Activated naive CD8-positive, alpha-beta T cell treated with anti-CD3 and anti-CD28 coated beads, Interleukin-2, amount 50 U/mL, for 16 hours (primary cell): ENCODE measurements around the gene HLA-G.
A peak's percentile ranks its signal among the peaks of the same experiment; 100 is the strongest.

ENCODE experiments used
- DNase-seq: peaks from one replicate; pipeline ENCODE4 v3.0.0-alpha.2; 2020; ENCODE audit warnings: low read depth, low spot score

HLA-G gene

GRCh38 chr6:29816030-29816429 lies 11.6 kb upstream of the HLA-G start:
- no peak for DNase-seq

- no peak for DNase-seq
Measured at GRCh38 chr6:29818892-29819291, 8.7 kb upstream of the HLA-G start.

- no peak for DNase-seq
Measured at GRCh38 chr6:29824144-29824543, 3.5 kb upstream of the HLA-G start.

GRCh38 chr6:29825848-29826247 lies 1.8 kb upstream of the HLA-G start:
- DNase-seq: no peak

GRCh38 chr6:29826271-29826670 lies 1.4 kb upstream of the HLA-G start:
- DNase-seq: no peak

GRCh38 chr6:29828471-29828797 lies 809 bp downstream of the HLA-G start:
- no peak for DNase-seq

GRCh38 chr6:29829766-29830165 lies 2.1 kb downstream of the HLA-G start:
- no peak for DNase-seq

GRCh38 chr6:29830409-29830808 lies 2.8 kb downstream of the HLA-G start:
- no peak for DNase-seq

GRCh38 chr6:29831776-29832175 lies 4.2 kb downstream of the HLA-G start:
- no peak for DNase-seq

- DNase-seq: no peak
Measured at GRCh38 chr6:29834564-29835436, 7.2 kb downstream of the HLA-G start.

GRCh38 chr6:29839917-29840316 lies 12.3 kb downstream of the HLA-G start:
- no peak for DNase-seq

GRCh38 chr6:29841030-29841429 lies 13.4 kb downstream of the HLA-G start:
- no peak for DNase-seq

GRCh38 chr6:29845405-29846006 lies 17.9 kb downstream of the HLA-G start:
- no peak for DNase-seq

GRCh38 chr6:29847871-29848630 lies 20.4 kb downstream of the HLA-G start:
- peak; percentile 64 for DNase-seq

GRCh38 chr6:29850011-29850553 lies 22.5 kb downstream of the HLA-G start:
- DNase-seq: no peak

GRCh38 chr6:29851190-29851589 lies 23.6 kb downstream of the HLA-G start:
- no peak for DNase-seq

GRCh38 chr6:29853245-29853644 lies 25.6 kb downstream of the HLA-G start:
- DNase-seq: no peak

- no peak for DNase-seq
Measured at GRCh38 chr6:29858006-29858405, 30.4 kb downstream of the HLA-G start.

GRCh38 chr6:29861521-29862255 lies 34.1 kb downstream of the HLA-G start:
- DNase-seq: no peak

- no peak for DNase-seq
Measured at GRCh38 chr6:29864037-29864810, 36.6 kb downstream of the HLA-G start.

GRCh38 chr6:29865631-29866030 lies 38.0 kb downstream of the HLA-G start:
- no peak for DNase-seq
